A673 (cell line): ENCODE results near the gene SPRED3. TPM values are rescaled to one million over a fixed set of nuclear protein-coding genes. Genes with fewer than 3 reads are reported as not detected.

ENCODE experiments used
- BruUV-seq: library from RNA; stranded (reverse); fragments of 400-500 nt; replicated peaks from 2 replicates; lab custom pipeline; 2021; lab: Mats Ljungman, UMichigan
- CTCF ChIA-PET: fragments of 300-600 bp; sonication (Branson Sonifier 250); formaldehyde crosslinking; loops from one replicate; lab custom pipeline; 2022; ENCODE audit warnings: antibody characterized with exemption; lab: Charles Lee
- POLR2A ChIA-PET: fragments of 300-600 bp; sonication (Branson Sonifier 250); formaldehyde crosslinking; loops from one replicate; lab custom pipeline; 2022; ENCODE audit warnings: antibody characterized with exemption; ENCODE audit not compliant: low non-redundant PET; lab: Charles Lee
- DNase-seq: peaks from one replicate; pipeline ENCODE4 v3.0.0-alpha.2; 2015; ENCODE audit warnings: low spot score
- H3K27ac ChIP-seq: fragments of 200-600 bp; sonication (generic); 2 replicates; pipeline ENCODE4 v1.5.1; 2016; ENCODE audit warnings: mixed run types, low read depth, mild to moderate bottlenecking, mixed read lengths, antibody characterized with exemption, low read length; ENCODE audit not compliant: poor library complexity, severe bottlenecking
- H3K27me3 ChIP-seq: fragments of 200-600 bp; sonication (generic); replicated peaks from 2 replicates; pipeline ENCODE4 v1.6.1; 2017; ENCODE audit warnings: mixed run types, low read depth, mild to moderate bottlenecking, mixed read lengths, antibody characterized with exemption, low read length; ENCODE audit not compliant: insufficient read depth, poor library complexity
- H3K36me3 ChIP-seq: fragments of 200-600 bp; sonication (generic); 2 replicates; pipeline ENCODE4 v1.6.1; 2016; ENCODE audit warnings: mixed run types, mild to moderate bottlenecking, mixed read lengths, antibody characterized with exemption, low read length; ENCODE audit not compliant: insufficient read depth, poor library complexity, severe bottlenecking
- H3K4me1 ChIP-seq: fragments of 200-600 bp; sonication (generic); 2 replicates; pipeline ENCODE4 v1.6.1; 2017; ENCODE audit warnings: mixed run types, mild to moderate bottlenecking, mixed read lengths, antibody characterized with exemption, low read length; ENCODE audit not compliant: insufficient read depth, poor library complexity, severe bottlenecking
- H3K4me3 ChIP-seq: fragments of 200-600 bp; sonication (generic); 2 replicates; pipeline ENCODE4 v1.5.1; 2016; ENCODE audit warnings: low read depth, mixed run types, mild to moderate bottlenecking, mixed read lengths, low read length; ENCODE audit not compliant: poor library complexity, severe bottlenecking
- H3K9me3 ChIP-seq: fragments of 200-600 bp; sonication (generic); 2 replicates; pipeline ENCODE4 v1.6.1; 2016; ENCODE audit warnings: mixed run types, low read depth, mild to moderate bottlenecking, mixed read lengths, antibody characterized with exemption, low read length; ENCODE audit not compliant: poor library complexity, severe bottlenecking
- CTCF ChIP-seq: fragments of 300-800, 200-600 bp; sonication (generic); conservative IDR thresholded peaks from 2 replicates; pipeline ENCODE4 v1.5.1; 2017; ENCODE audit warnings: low read depth, mild to moderate bottlenecking, antibody characterized with exemption, low read length, moderate library complexity, mixed read lengths
- EZH2 ChIP-seq: fragments of 200-600 bp; sonication (generic); IDR thresholded peaks from 2 replicates; pipeline ENCODE4 v1.6.1; 2017; ENCODE audit warnings: borderline replicate concordance, low read depth, mild to moderate bottlenecking, mixed read lengths, antibody characterized with exemption, low read length; ENCODE audit not compliant: poor library complexity, severe bottlenecking
- intact Hi-C: fragments of 100-400 bp; cut with micrococcal nuclease; formaldehyde crosslinking; loops from one replicate; pipeline ENCODE4 v1.10.0; 2022; ENCODE audit not compliant: unreplicated experiment
- total RNA-seq: library from RNA; stranded (reverse); gene quantifications from 2 replicates; pipeline ENCODE4 v1.2.3, GENCODE V29; 2021

Gene SPRED3
- total RNA-seq, 1 experiment from 2014 or later, result 6.2 TPM

DNA sequence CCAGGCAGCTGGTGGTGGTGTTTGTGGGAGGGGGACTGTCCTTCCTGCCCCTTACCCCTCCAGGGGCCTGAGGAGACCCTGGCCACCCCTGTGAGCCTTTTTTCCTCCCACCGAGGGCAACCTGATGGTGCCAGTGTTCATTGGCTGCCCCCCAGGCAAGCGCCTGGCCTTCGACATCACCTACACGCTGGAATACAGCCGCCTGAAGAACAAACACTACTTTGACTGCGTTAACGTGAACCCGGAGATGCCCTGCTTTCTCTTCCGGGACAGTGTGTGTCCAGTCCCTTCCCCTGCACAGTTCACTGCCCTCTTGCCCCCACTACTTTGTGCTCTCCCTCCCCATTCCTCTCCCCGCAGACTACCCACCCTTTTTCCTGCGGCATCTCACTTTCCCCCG, 21.5 kb upstream of the SPRED3 start:
- Histone ChIP-seq H3K27ac (no peak overlapping the region), H3K4me3 (no peak overlapping the region), H3K27me3 (no peaks in the 10 kb centered on the region), H3K4me1 (no peaks in the 10 kb centered on the region), H3K9me3 (no peaks in the 10 kb centered on the region), H3K36me3 (no peaks in the 10 kb centered on the region)
- no TSS peak for BruUV-seq
- CTCF ChIA-PET, result no interaction called here
- TF ChIP-seq EZH2 (no peak), CTCF (no peak)
- POLR2A ChIA-PET, result interaction anchor here (0.6 kb wide), 1 partner anchor 116 kb away, joined by 13 read pairs; no protein-coding TSS in a partner anchor
- intact Hi-C loops, result no loop called here
- DNase-seq, result no peak

- no peaks in the 10 kb centered on the region for H3K4me1 ChIP-seq
- intact Hi-C loops, result no loop called here
- no peak overlapping the region for H3K4me3 ChIP-seq
- BruUV-seq, result no TSS peak
- H3K27me3 ChIP-seq, result no peaks in the 10 kb centered on the region
- ChIA-PET POLR2A (no interaction called here), CTCF (no interaction called here)
- no peaks in the 10 kb centered on the region for H3K9me3 ChIP-seq
- no peak for TF ChIP-seq EZH2
- TF ChIP-seq CTCF, result no peak
- no peak overlapping the region for H3K27ac ChIP-seq
- DNase-seq, result no peak
- H3K36me3 ChIP-seq, result no peaks in the 10 kb centered on the region
These were observed 18.9 kb upstream of the SPRED3 start for GRCh38 chr19:38369584-38369983.

DNA sequence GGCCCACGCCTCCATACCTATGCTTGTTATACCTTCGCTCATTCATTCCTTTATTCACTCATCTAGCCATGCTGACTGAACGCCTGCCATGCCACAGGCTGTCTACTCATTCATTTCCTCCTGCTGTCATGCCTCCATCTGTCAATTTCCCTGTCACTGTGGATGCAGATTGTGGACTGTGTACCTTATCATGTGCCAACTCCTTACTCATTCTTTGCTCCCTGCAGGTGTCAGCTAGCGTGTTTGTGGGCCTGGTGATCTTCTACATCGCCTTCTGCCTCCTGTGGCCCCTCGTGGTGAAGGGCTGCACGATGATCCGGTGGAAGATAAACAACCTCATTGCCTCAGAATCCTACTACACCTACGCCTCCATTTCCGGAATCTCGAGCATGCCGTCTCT, 18.2 kb upstream of the SPRED3 start:
- no peak for DNase-seq
- Histone ChIP-seq H3K27ac (no peak overlapping the region), H3K9me3 (no peaks in the 10 kb centered on the region), H3K4me3 (no peak overlapping the region), H3K4me1 (no peaks in the 10 kb centered on the region), H3K36me3 (no peaks in the 10 kb centered on the region), H3K27me3 (no peaks in the 10 kb centered on the region)
- intact Hi-C loops, result loop anchor here (5.0 kb wide), 1 partner anchor 33 kb away; the partner anchor contains the start of gene CATSPERG
- ChIA-PET POLR2A (no interaction called here), CTCF (no interaction called here)
- TF ChIP-seq EZH2 (no peak), CTCF (no peak)
- no TSS peak for BruUV-seq
